PC-3 (cell line): ENCODE data around the gene PRPH2. TPM values are rescaled to one million over a fixed set of nuclear protein-coding genes. Genes with fewer than 3 reads are reported as not detected.
A peak's percentile ranks its signal among the peaks of the same experiment; 100 is the strongest.

Source experiments
- ATAC-seq: fragments of 200-7000 bp; cut with Tn5 transposase; 2 replicates; pipeline ENCODE4 v1.9.1; 2020; ENCODE audit warnings: mild to moderate bottlenecking, moderate library complexity
- BruUV-seq: library from RNA; stranded (reverse); fragments of 400-500 nt; replicated peaks from 2 replicates; lab custom pipeline; 2021; lab: Mats Ljungman, UMichigan
- CTCF ChIA-PET: fragments of 300-600 bp; sonication (Branson Sonifier 250); formaldehyde crosslinking; loops from one replicate; lab custom pipeline; 2022; ENCODE audit warnings: antibody characterized with exemption; lab: Charles Lee
- POLR2A ChIA-PET: fragments of 300-600 bp; sonication (Branson Sonifier 250); formaldehyde crosslinking; loops from one replicate; lab custom pipeline; 2022; ENCODE audit warnings: antibody characterized with exemption; ENCODE audit not compliant: unreplicated experiment; lab: Charles Lee
- DNase-seq: peaks from one replicate; pipeline ENCODE4 v3.0.0-alpha.2; 2015
- H2AFZ ChIP-seq: fragments of 300-600 bp; sonication (generic); 2 replicates; pipeline ENCODE4 v1.6.0; 2016; ENCODE audit warnings: antibody characterized with exemption, low read length
- H3F3A ChIP-seq: fragments of 300-600 bp; sonication (generic); one replicate; pipeline ENCODE4 v1.6.0; 2017; ENCODE audit warnings: antibody characterized with exemption, low read length, control low read depth, mild to moderate bottlenecking; ENCODE audit not compliant: unreplicated experiment
- H3K27ac ChIP-seq: fragments of 300-600 bp; sonication (generic); 2 replicates; pipeline ENCODE4 v1.5.1; 2016; ENCODE audit warnings: mild to moderate bottlenecking, low read length
- H3K27me3 ChIP-seq: fragments of 300-600 bp; sonication (generic); 2 replicates; pipeline ENCODE4 v1.6.1; 2016; ENCODE audit warnings: low read length, mixed read lengths
- H3K36me3 ChIP-seq: fragments of 300-600 bp; sonication (generic); 2 replicates; pipeline ENCODE4 v1.6.1; 2016; ENCODE audit warnings: low read depth, mixed run types, low read length, mixed read lengths
- H3K4me1 ChIP-seq: fragments of 300-600 bp; sonication (generic); 2 replicates; pipeline ENCODE4 v1.5.1; 2016; ENCODE audit warnings: low read length; ENCODE audit not compliant: insufficient read depth
- H3K4me2 ChIP-seq: fragments of 300-600 bp; sonication (generic); 2 replicates; pipeline ENCODE4 v1.6.0; 2016; ENCODE audit warnings: low read length
- H3K4me3 ChIP-seq: fragments of 300-600 bp; sonication (generic); 2 replicates; pipeline ENCODE4 v1.5.1; 2016; ENCODE audit warnings: mild to moderate bottlenecking, low read length, mixed read lengths
- H3K79me2 ChIP-seq: fragments of 300-600 bp; sonication (generic); 2 replicates; pipeline ENCODE4 v1.6.1; 2017; ENCODE audit warnings: low read length, mixed read lengths
- H3K9ac ChIP-seq: fragments of 300-600 bp; sonication (generic); 2 replicates; pipeline ENCODE4 v1.6.0; 2016; ENCODE audit warnings: mild to moderate bottlenecking, low read length
- H3K9me2 ChIP-seq: fragments of 300-600 bp; sonication (generic); replicated peaks from 2 replicates; pipeline ENCODE4 v1.6.1; 2016; ENCODE audit warnings: mixed run types, low read length, mixed read lengths
- H3K9me3 ChIP-seq: fragments of 300-600 bp; sonication (generic); 2 replicates; pipeline ENCODE4 v1.6.1; 2016; ENCODE audit warnings: low read length, mixed read lengths
- H4K20me1 ChIP-seq: fragments of 300-600 bp; sonication (generic); 2 replicates; pipeline ENCODE4 v1.6.1; 2016; ENCODE audit warnings: low read length, mixed read lengths
- EZH2 ChIP-seq: fragments of 300-600 bp; sonication (generic); IDR thresholded peaks from one replicate; pipeline ENCODE4 v1.6.1; 2017; ENCODE audit warnings: antibody characterized with exemption, mild to moderate bottlenecking, low read length; ENCODE audit not compliant: unreplicated experiment
- EZH2phosphoT487 ChIP-seq: fragments of 300-600 bp; sonication (generic); IDR thresholded peaks from 2 replicates; pipeline ENCODE4 v1.6.1; 2018; ENCODE audit warnings: mild to moderate bottlenecking, antibody characterized with exemption, low read length, borderline replicate concordance
- intact Hi-C: fragments of 100-400 bp; cut with micrococcal nuclease; formaldehyde crosslinking; loops from 2 replicates; pipeline ENCODE4 v1.9.0; 2023
- total RNA-seq: library from RNA; depleted of rRNA; stranded (reverse); fragments of >200 nt; gene quantifications from 2 replicates; pipeline ENCODE4 v1.2.3, GENCODE V29; 2014
- TF ChIP-seq, protein P1 (sequence below): fragments of 300-600 bp; sonication (generic); conservative IDR thresholded peaks from 2 replicates; pipeline ENCODE4 v1.5.1; 2017; ENCODE audit warnings: antibody characterized with exemption, low read depth, mild to moderate bottlenecking, low read length

Gene PRPH2
- total RNA-seq, 1 experiment from 2014 or later = not detected

DNA sequence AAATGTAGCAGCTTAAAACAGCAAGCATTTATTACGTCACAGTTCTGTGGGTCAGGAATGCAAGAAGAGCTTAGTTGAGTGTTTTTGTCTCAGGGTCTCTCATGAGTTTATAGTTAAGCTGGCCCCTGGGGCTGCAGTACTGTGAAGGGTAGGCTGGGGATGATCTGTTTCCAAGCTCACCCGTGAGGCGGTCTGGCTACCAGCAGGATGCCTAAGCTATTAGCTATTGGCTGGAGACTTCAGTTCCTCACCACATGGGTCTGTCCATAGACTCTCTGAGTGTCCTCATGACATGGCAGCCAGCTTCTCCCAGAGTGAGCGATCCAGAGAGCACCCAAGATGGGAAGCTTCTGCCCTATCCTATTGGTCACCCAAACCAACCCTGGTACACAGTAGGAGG lies 46.7 kb upstream of the PRPH2 start:
- H3F3A ChIP-seq = peaks cover 8% of the 10 kb centered on the region
- H3K27me3 ChIP-seq = no peaks in the 10 kb centered on the region
- no peaks in the 10 kb centered on the region for H3K36me3 ChIP-seq
- intact Hi-C loops = no loop called here
- H3K9me3 ChIP-seq = no peaks in the 10 kb centered on the region
- ChIA-PET CTCF (no interaction called here), POLR2A (interaction anchor here (0.5 to 0.6 kb wide), 3 partner anchors 16 to 118 kb away, joined by 3 to 7 read pairs (median 5); no protein-coding TSS in a partner anchor)
- no peak overlapping the region for H3K27ac ChIP-seq
- no peaks in the 10 kb centered on the region for H4K20me1 ChIP-seq
- DNase-seq = no peak
- H3K4me3 ChIP-seq = no peak overlapping the region
- no peak for ATAC-seq
- no peak overlapping the region for H3K4me2 ChIP-seq
- BruUV-seq = no TSS peak
- TF ChIP-seq, protein P1, sequence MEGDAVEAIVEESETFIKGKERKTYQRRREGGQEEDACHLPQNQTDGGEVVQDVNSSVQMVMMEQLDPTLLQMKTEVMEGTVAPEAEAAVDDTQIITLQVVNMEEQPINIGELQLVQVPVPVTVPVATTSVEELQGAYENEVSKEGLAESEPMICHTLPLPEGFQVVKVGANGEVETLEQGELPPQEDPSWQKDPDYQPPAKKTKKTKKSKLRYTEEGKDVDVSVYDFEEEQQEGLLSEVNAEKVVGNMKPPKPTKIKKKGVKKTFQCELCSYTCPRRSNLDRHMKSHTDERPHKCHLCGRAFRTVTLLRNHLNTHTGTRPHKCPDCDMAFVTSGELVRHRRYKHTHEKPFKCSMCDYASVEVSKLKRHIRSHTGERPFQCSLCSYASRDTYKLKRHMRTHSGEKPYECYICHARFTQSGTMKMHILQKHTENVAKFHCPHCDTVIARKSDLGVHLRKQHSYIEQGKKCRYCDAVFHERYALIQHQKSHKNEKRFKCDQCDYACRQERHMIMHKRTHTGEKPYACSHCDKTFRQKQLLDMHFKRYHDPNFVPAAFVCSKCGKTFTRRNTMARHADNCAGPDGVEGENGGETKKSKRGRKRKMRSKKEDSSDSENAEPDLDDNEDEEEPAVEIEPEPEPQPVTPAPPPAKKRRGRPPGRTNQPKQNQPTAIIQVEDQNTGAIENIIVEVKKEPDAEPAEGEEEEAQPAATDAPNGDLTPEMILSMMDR = no peak
- TF ChIP-seq EZH2phosphoT487 = no peak
- H3K4me1 ChIP-seq = peaks cover 19% of the 10 kb centered on the region
- H3K79me2 ChIP-seq = no peaks in the 10 kb centered on the region
- no peaks in the 10 kb centered on the region for H3K9me2 ChIP-seq
- H2AFZ ChIP-seq = no peak overlapping the region
- no peak overlapping the region for H3K9ac ChIP-seq

DNA sequence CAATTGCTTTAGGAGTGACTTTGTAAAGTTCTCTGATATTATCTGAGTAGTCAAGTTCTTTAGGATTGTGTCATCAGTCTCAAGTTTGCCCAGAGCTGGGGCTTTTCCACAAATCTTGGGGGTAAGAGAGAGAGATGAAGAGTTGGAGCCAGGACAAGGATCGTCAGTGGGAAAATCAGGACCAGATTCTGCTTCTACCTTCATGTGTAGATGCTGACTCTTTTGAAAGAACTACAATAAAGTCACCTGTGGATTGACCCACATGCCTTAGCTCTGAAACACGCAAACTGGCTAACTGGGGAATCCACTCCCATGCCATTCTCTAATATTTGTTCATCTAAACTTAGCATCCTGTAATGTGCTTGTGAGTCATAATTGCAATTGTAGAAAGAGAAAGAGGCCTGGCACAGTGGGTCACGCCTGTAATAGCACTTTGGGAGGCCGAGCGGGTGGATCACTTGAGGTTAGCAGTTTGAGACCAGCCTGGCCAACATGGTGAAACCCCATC lies 43.8 kb upstream of the PRPH2 start:
- H3K9me2 ChIP-seq = no peaks in the 10 kb centered on the region
- H3K9ac ChIP-seq = peak overlapping the region; percentile 17
- CTCF ChIA-PET = interaction anchor here (0.6 kb wide), 1 partner anchor 17 kb away, joined by 4 read pairs; no protein-coding TSS in a partner anchor
- intact Hi-C loops = loop anchor here (1.0 to 2.0 kb wide), 2 partner anchors 15 to 20 kb away; partner anchors contain the start of gene TBCC
- no peaks in the 10 kb centered on the region for H4K20me1 ChIP-seq
- DNase-seq (peak; percentile 92), ATAC-seq (peak; percentile 96)
- POLR2A ChIA-PET = no interaction called here
- peak overlapping the region; percentile 36; the same call in 1 of the 2 replicates for H3K4me3 ChIP-seq
- TF ChIP-seq EZH2phosphoT487 = no peak
- TF ChIP-seq, protein P1 = no peak
- no peaks in the 10 kb centered on the region for H3K27me3 ChIP-seq
- no peaks in the 10 kb centered on the region for H3K79me2 ChIP-seq
- peak overlapping the region; percentile 84 for H3K27ac ChIP-seq
- BruUV-seq = no TSS peak
- peak overlapping the region; percentile 66 for H3K4me2 ChIP-seq
- no peaks in the 10 kb centered on the region for H3K36me3 ChIP-seq
- no peaks in the 10 kb centered on the region for H3K9me3 ChIP-seq
- peak overlapping the region; percentile 59 for H2AFZ ChIP-seq
- peaks cover 8% of the 10 kb centered on the region for H3F3A ChIP-seq
- H3K4me1 ChIP-seq = peaks cover 19% of the 10 kb centered on the region

DNA sequence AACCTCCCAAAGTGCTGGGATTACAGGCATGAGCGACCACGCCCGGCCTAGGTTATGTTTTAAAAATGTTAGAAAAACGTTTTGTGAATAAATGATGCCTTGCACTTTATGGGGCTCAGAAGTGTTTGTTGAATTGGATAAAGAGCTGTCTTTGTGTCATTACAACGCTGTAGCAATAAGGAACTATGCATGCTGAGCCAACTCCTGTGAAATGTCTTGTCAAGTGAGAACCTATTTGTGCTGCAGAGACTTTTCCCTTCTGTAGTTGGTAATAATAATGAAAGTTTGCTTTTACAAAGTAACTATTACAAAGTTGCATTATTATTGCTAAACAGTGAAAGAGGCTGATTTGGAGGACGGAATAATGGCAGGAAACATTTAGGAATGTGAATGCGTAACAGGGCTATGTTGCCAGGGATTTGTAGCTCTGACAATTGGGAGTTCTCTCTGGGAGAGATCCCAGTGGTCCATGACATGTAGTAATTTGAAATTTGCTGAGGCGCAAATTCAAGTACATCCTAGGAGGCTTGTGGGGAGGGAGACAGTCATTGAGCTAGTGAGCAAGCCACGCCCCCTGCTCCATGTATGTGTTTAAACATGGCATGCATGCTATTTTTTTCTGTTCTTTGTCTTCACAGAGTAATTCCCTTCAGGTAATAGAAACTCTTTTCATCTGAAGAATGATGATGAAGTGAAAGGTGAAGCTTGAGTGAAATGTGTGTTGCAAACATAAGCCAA lies 42.7 kb upstream of the PRPH2 start:
- BruUV-seq = no TSS peak
- H3K36me3 ChIP-seq = no peaks in the 10 kb centered on the region
- ChIA-PET CTCF (interaction anchor here (0.6 kb wide), 1 partner anchor 18 kb away, joined by 4 read pairs; no protein-coding TSS in a partner anchor), POLR2A (no interaction called here)
- peaks cover 8% of the 10 kb centered on the region for H3F3A ChIP-seq
- H3K27me3 ChIP-seq = no peaks in the 10 kb centered on the region
- H3K79me2 ChIP-seq = no peaks in the 10 kb centered on the region
- H3K9me3 ChIP-seq = no peaks in the 10 kb centered on the region
- H3K27ac ChIP-seq = peak overlapping the region; percentile 84
- no peak for DNase-seq
- intact Hi-C loops = no loop called here
- peak overlapping the region; percentile 66 for H3K4me2 ChIP-seq
- H3K9me2 ChIP-seq = no peaks in the 10 kb centered on the region
- no peak for TF ChIP-seq EZH2
- no peak for TF ChIP-seq EZH2phosphoT487
- TF ChIP-seq, protein P1 = no peak
- no peak overlapping the region for H3K4me3 ChIP-seq
- no peak for ATAC-seq
- H4K20me1 ChIP-seq = no peaks in the 10 kb centered on the region
- H3K4me1 ChIP-seq = peaks cover 19% of the 10 kb centered on the region
- H2AFZ ChIP-seq = no peak overlapping the region
- no peak overlapping the region for H3K9ac ChIP-seq
